Fibroblast of the conjunctiva (primary cell): ENCODE data around the gene APMAP.

Experiments used
- DNase-seq: peaks from one replicate; pipeline ENCODE4 v3.0.0-alpha.2; 2010; ENCODE audit warnings: low read depth

Gene APMAP

GRCh38 chr20:24987244-24987643, 5.3 kb downstream of the APMAP start:
- DNase-seq, result no peak

- DNase-seq, result no peak
Measured at GRCh38 chr20:24986436-24987015, 6.0 kb downstream of the APMAP start.

GRCh38 chr20:24985802-24986201, 6.7 kb downstream of the APMAP start:
- no peak for DNase-seq

GRCh38 chr20:24984961-24985640, 7.5 kb downstream of the APMAP start:
- DNase-seq, result no peak

GRCh38 chr20:24983896-24984295, 8.7 kb downstream of the APMAP start:
- DNase-seq, result no peak

- DNase-seq, result no peak
Measured at GRCh38 chr20:24981790-24982189, 10.8 kb downstream of the APMAP start.

GRCh38 chr20:24981282-24981681, 11.3 kb downstream of the APMAP start:
- no peak for DNase-seq

- no peak for DNase-seq
Measured at GRCh38 chr20:24980291-24981053, 12.1 kb downstream of the APMAP start.

- no peak for DNase-seq
Measured at GRCh38 chr20:24979036-24979960, 13.3 kb downstream of the APMAP start.

GRCh38 chr20:24978513-24978912, 14.0 kb downstream of the APMAP start:
- no peak for DNase-seq

GRCh38 chr20:24977797-24978196, 14.8 kb downstream of the APMAP start:
- no peak for DNase-seq

GRCh38 chr20:24977336-24977735, 15.2 kb downstream of the APMAP start:
- DNase-seq, result no peak

- no peak for DNase-seq
Measured at GRCh38 chr20:24972341-24972740, 20.2 kb downstream of the APMAP start.

GRCh38 chr20:24971376-24972101, 21.0 kb downstream of the APMAP start:
- no peak for DNase-seq

GRCh38 chr20:24970754-24971153, 21.8 kb downstream of the APMAP start:
- no peak for DNase-seq

GRCh38 chr20:24970030-24970553, 22.5 kb downstream of the APMAP start:
- DNase-seq, result no peak

GRCh38 chr20:24969186-24970029, 23.1 kb downstream of the APMAP start:
- no peak for DNase-seq

GRCh38 chr20:24968278-24968800, 24.2 kb downstream of the APMAP start:
- DNase-seq, result no peak

- DNase-seq, result no peak
Measured at GRCh38 chr20:24966317-24967012, 26.1 kb downstream of the APMAP start.
